MM.1S (cell line): ENCODE data around the gene HOXB3.

Experiments used
- CTCF ChIP-seq: fragments of 300-600 bp; sonication (generic); IDR thresholded peaks from 2 replicates; pipeline ENCODE4 v1.5.1; 2016; ENCODE audit warnings: antibody characterized with exemption, low read length, mixed read lengths
- EZH2 ChIP-seq: fragments of 300-600 bp; sonication (generic); optimal IDR thresholded peaks from 2 replicates; pipeline ENCODE3; 2017; ENCODE audit warnings: low read depth, mild to moderate bottlenecking, antibody characterized with exemption, low read length, mixed read lengths
- EZH2phosphoT487 ChIP-seq: fragments of 300-600 bp; sonication (generic); IDR thresholded peaks from 2 replicates; pipeline ENCODE4 v1.6.1; 2018; ENCODE audit warnings: antibody characterized with exemption, low read length

- TF ChIP-seq CTCF (no peak), EZH2phosphoT487 (no peak), EZH2 (no peak)
Measured at GRCh38 chr17:48615963-48616716, 26.1 kb upstream of the HOXB3 start.
